PC-9 (cell line): ENCODE data around the gene SORCS2. TPM values are rescaled to one million over a fixed set of nuclear protein-coding genes. Genes with fewer than 3 reads are reported as not detected.

Source experiments
- BruUV-seq: library from RNA; stranded (reverse); fragments of 400-500 nt; replicated peaks from 2 replicates; lab custom pipeline; 2021; lab: Mats Ljungman, UMichigan
- CTCF ChIA-PET: fragments of 300-600 bp; sonication (Branson Sonifier 250); formaldehyde crosslinking; loops from one replicate; lab custom pipeline; 2022; ENCODE audit warnings: antibody characterized with exemption; lab: Charles Lee
- POLR2A ChIA-PET: fragments of 300-600 bp; sonication (Branson Sonifier 250); formaldehyde crosslinking; loops from one replicate; lab custom pipeline; 2022; ENCODE audit warnings: antibody characterized with exemption; ENCODE audit not compliant: unreplicated experiment; lab: Charles Lee
- DNase-seq, 2 experiments: peaks; one replicate each; pipeline versions ENCODE4 v3.0.0 to v3.0.0-alpha.2; 2015 to 2022; ENCODE audit warnings: mixed read lengths in 1 of 2
- H2AFZ ChIP-seq: fragments of 200-600 bp; sonication (generic); 2 replicates; pipeline ENCODE4 v1.8.1; 2017; ENCODE audit warnings: antibody characterized with exemption
- H3F3A ChIP-seq: fragments of 200-600 bp; sonication (generic); 2 replicates; pipeline ENCODE4 v1.8.1; 2017; ENCODE audit warnings: antibody characterized with exemption, mild to moderate bottlenecking, low read depth; ENCODE audit not compliant: insufficient read depth
- H3K27ac ChIP-seq: fragments of 200-600 bp; sonication (generic); 2 replicates; pipeline ENCODE4 v1.6.1; 2016; ENCODE audit warnings: mixed run types
- H3K27me3 ChIP-seq: fragments of 200-600 bp; sonication (generic); 2 replicates; pipeline ENCODE4 v1.6.1; 2016; ENCODE audit warnings: low read depth, mixed run types; ENCODE audit not compliant: insufficient read depth
- H3K36me3 ChIP-seq: fragments of 200-600 bp; sonication (generic); 2 replicates; pipeline ENCODE4 v1.6.1; 2016; ENCODE audit warnings: low read depth, mixed run types
- H3K4me1 ChIP-seq: fragments of 200-600 bp; sonication (generic); replicated peaks from 2 replicates; pipeline ENCODE4 v1.6.1; 2016; ENCODE audit warnings: mixed run types; ENCODE audit not compliant: insufficient read depth
- H3K4me2 ChIP-seq: fragments of 200-600 bp; sonication (generic); 2 replicates; pipeline ENCODE4 v1.6.1; 2017; ENCODE audit warnings: mixed run types
- H3K4me3 ChIP-seq: fragments of 200-600 bp; sonication (generic); 2 replicates; pipeline ENCODE4 v1.6.1; 2016; ENCODE audit warnings: mixed run types
- H3K79me2 ChIP-seq: fragments of 200-600 bp; sonication (generic); 2 replicates; pipeline ENCODE4 v1.6.1; 2017; ENCODE audit warnings: low read depth, mixed run types
- H3K9me2 ChIP-seq: fragments of 200-600 bp; sonication (generic); 2 replicates; pipeline ENCODE4 v1.8.1; 2017; ENCODE audit warnings: mild to moderate bottlenecking; ENCODE audit not compliant: insufficient read depth
- H3K9me3 ChIP-seq: fragments of 200-600 bp; sonication (generic); 2 replicates; pipeline ENCODE4 v1.8.1; 2016; ENCODE audit warnings: low read depth; ENCODE audit not compliant: insufficient read depth
- H4K20me1 ChIP-seq: fragments of 200-600 bp; sonication (generic); 2 replicates; pipeline ENCODE4 v1.8.1; 2017; ENCODE audit not compliant: insufficient read depth
- CTCF ChIP-seq: fragments of 200-600 bp; sonication (generic); conservative IDR thresholded peaks from 2 replicates; pipeline ENCODE4 v1.6.1; 2017; ENCODE audit warnings: mixed run types, antibody characterized with exemption, mild to moderate bottlenecking, moderate library complexity
- EZH2 ChIP-seq: fragments of 200-600 bp; sonication (generic); IDR thresholded peaks from 2 replicates; pipeline ENCODE4 v1.8.0; 2017; ENCODE audit warnings: antibody characterized with exemption, low read depth
- intact Hi-C: fragments of 100-400 bp; cut with micrococcal nuclease; formaldehyde crosslinking; loops from one replicate; pipeline ENCODE4 v1.10.0; 2022; ENCODE audit not compliant: unreplicated experiment
- total RNA-seq: library from RNA; stranded (reverse); gene quantifications from 2 replicates; pipeline ENCODE4 v1.2.3, GENCODE V29; 2021

SORCS2 gene
- total RNA-seq, 1 experiment from 2014 or later: 25.8 TPM

GRCh38 chr4:7435471-7436061 lies 243.2 kb downstream of the SORCS2 start:
- ChIA-PET CTCF (no interaction called here), POLR2A (interaction anchor here (0.6 kb wide), 1 partner anchor 217 kb away, joined by 4 read pairs; no protein-coding TSS in a partner anchor)
- Histone ChIP-seq H3K9me3 (no peaks in the 10 kb centered on the region), H3K9me2 (no peaks in the 10 kb centered on the region), H3K27ac (no peak overlapping the region), H3K4me2 (no peak overlapping the region), H2AFZ (no peak overlapping the region), H4K20me1 (no peaks in the 10 kb centered on the region), H3K79me2 (no peaks in the 10 kb centered on the region), H3K27me3 (no peaks in the 10 kb centered on the region), H3F3A (no peaks in the 10 kb centered on the region), H3K4me3 (no peak overlapping the region), H3K4me1 (peaks cover 19% of the 10 kb centered on the region), H3K36me3 (no peaks in the 10 kb centered on the region)
- no TSS peak for BruUV-seq
- DNase-seq: no peak
- no peak for TF ChIP-seq CTCF
- no peak for TF ChIP-seq EZH2
- intact Hi-C loops: no loop called here

- Histone ChIP-seq H3K27me3 (no peaks in the 10 kb centered on the region), H3K9me3 (no peaks in the 10 kb centered on the region), H3K4me3 (no peak overlapping the region), H3K9me2 (no peaks in the 10 kb centered on the region), H2AFZ (no peak overlapping the region), H3K4me1 (peaks cover 15% of the 10 kb centered on the region), H4K20me1 (no peaks in the 10 kb centered on the region), H3F3A (no peaks in the 10 kb centered on the region), H3K79me2 (no peaks in the 10 kb centered on the region), H3K4me2 (no peak overlapping the region), H3K36me3 (no peaks in the 10 kb centered on the region), H3K27ac (no peak overlapping the region)
- ChIA-PET POLR2A (interaction anchor here (0.6 kb wide), 1 partner anchor 216 kb away, joined by 4 read pairs; no protein-coding TSS in a partner anchor), CTCF (no interaction called here)
- no peak for DNase-seq
- intact Hi-C loops: no loop called here
- TF ChIP-seq CTCF (no peak), EZH2 (no peak)
- BruUV-seq: no TSS peak
Observed at GRCh38 chr4:7436256-7436655, 243.9 kb downstream of the SORCS2 start.

- Histone ChIP-seq H3K4me2 (no peak overlapping the region), H3F3A (no peaks in the 10 kb centered on the region), H4K20me1 (no peaks in the 10 kb centered on the region), H3K9me3 (no peaks in the 10 kb centered on the region), H3K4me1 (peaks cover 5% of the 10 kb centered on the region), H3K27me3 (no peaks in the 10 kb centered on the region), H3K79me2 (no peaks in the 10 kb centered on the region), H3K27ac (no peak overlapping the region), H3K4me3 (no peak overlapping the region), H2AFZ (no peak overlapping the region), H3K36me3 (no peaks in the 10 kb centered on the region), H3K9me2 (no peaks in the 10 kb centered on the region)
- ChIA-PET CTCF (no interaction called here), POLR2A (no interaction called here)
- no TSS peak for BruUV-seq
- TF ChIP-seq EZH2 (no peak), CTCF (no peak)
- DNase-seq: no peak
- intact Hi-C loops: no loop called here
Observed at GRCh38 chr4:7439699-7440098, 247.4 kb downstream of the SORCS2 start.
